ENCODE measurements around the gene KPNB1. TPM values are rescaled to one million over a fixed set of nuclear protein-coding genes. Genes with fewer than 3 reads are reported as not detected.

Gene KPNB1
- total and polyA plus RNA-seq, 10 of the 15 experiments (the other 5 are each of a cell fraction or from before 2014, with no cell fraction given) = 67.8 to 525 (median 246) TPM

GRCh38 chr17:47735139-47735464 is 85.4 kb downstream of the KPNB1 start:
- Histone ChIP-seq H3K4me3 (peak overlapping the region; percentile 92), H2AFZ (ENCODE audit: control insufficient read depth, low read depth, low read length) (peak overlapping the region; percentile 36), H3K79me2 (ENCODE audit: control insufficient read depth, insufficient read depth, low read length) (peaks cover 51% of the 10 kb centered on the region), H3K27me3 (replicated peaks in 1 of 2; ENCODE audit: control insufficient read depth in 2 of 2, insufficient read depth in 2 of 2, low read length in 1 of 2) (0 out of 4 replicates have a peak, but pooled peaks cover 0 to 1% of the 10 kb centered on the region in 2 experiments), H3K27ac (ENCODE audit: control insufficient read depth, insufficient read depth) (peak overlapping the region; percentile 84), H3K4me2 (ENCODE audit: control insufficient read depth, insufficient read depth) (peak overlapping the region; percentile 63), H3K36me3 (ENCODE audit: control insufficient read depth in 2 of 2, insufficient read depth in 2 of 2, low read length in 1 of 2) (no peaks in the 10 kb centered on the region), H4K20me1 (ENCODE audit: control insufficient read depth, insufficient read depth) (no peaks in the 10 kb centered on the region), H3K4me1 (ENCODE audit: control insufficient read depth, insufficient read depth, low read length) (peaks cover 31% of the 10 kb centered on the region), H3K9ac (ENCODE audit: control insufficient read depth, insufficient read depth, low read length) (peak overlapping the region; percentile 83), H3K9me3 (replicated peaks; ENCODE audit: control insufficient read depth, insufficient read depth, low read length) (no peaks in the 10 kb centered on the region)
- intact Hi-C loops (cut with micrococcal nuclease; ENCODE audit: unreplicated experiment) (loop anchor here (1.0 to 10.0 kb wide), 2 partner anchors 36 to 80 kb away; no protein-coding TSS in a partner anchor), in situ Hi-C loops (cut with MboI) (no loop called here)
- RAD21 ChIA-PET (ENCODE audit: unreplicated experiment) = interaction anchor here (0.8 to 10.4 kb wide), 5 partner anchors 17 to 70 kb away, joined by 3 to 136 read pairs (median 10); no protein-coding TSS in a partner anchor
- SMC1A ChIA-PET (ENCODE audit: uncharacterized antibody, unreplicated experiment) = interaction anchor here (0.9 to 4.2 kb wide), 6 partner anchors 10 to 86 kb away, joined by 3 to 31 read pairs (median 8); partner anchors contain the start of gene KPNB1
- FAIRE-seq (peak; percentile 13), DNase-seq (ENCODE audit: low read depth, low spot score) (no peak), ATAC-seq (no peak)
- 16% methylated on average over 3 of the region's 3 CpGs for WGBS (ENCODE audit: insufficient coverage, insufficient replicate concordance, low lambda C conversion rate, missing lambda C conversion rate)
- CTCF ChIA-PET = interaction anchor here (0.9 to 17.1 kb wide), 3 partner anchors 17 to 36 kb away, joined by 3 to 242 read pairs (median 20); no protein-coding TSS in a partner anchor
- POLR2A ChIA-PET = interaction anchor here (0.5 to 1.7 kb wide), 5 partner anchors 31 to 109 kb away, joined by 3 to 9 read pairs (median 6); partner anchors contain the start of gene KPNB1
- no TSS peak for BruUV-seq (replicated peaks)
- TF ChIP-seq EP300 (IDR thresholded peaks at IDR 0.05; ENCODE audit: borderline replicate concordance in 1 of 2, control insufficient read depth in 1 of 2, low read depth in 2 of 2, low read length in 2 of 2) = 0 out of 4 replicates have a peak, but pooled peaks of 1 of the 2 experiments have one; percentile 4
- TF ChIP-seq FOXK2 (IDR thresholded peaks at IDR 0.05) = 0 out of 2 replicates have a peak, but pooled peaks have one; percentile 5
- no peak for TF ChIP-seq POLR2AphosphoS5 (IDR thresholded peaks at IDR 0.05; ENCODE audit: low read length)
- TF ChIP-seq CBFB (IDR thresholded peaks at IDR 0.05; ENCODE audit: low read depth) = 0 out of 2 replicates have a peak, but pooled peaks have one; percentile 1

Small RNA genes within 50 kb of the gene (small RNA-seq; reads per million reads assigned to genes)
- gene AC015674.1 = not detected

Other genes with a start within 250 kb of the KPNB1 start
Only the 7 nearest of the 9 such genes appear.
- gene NPEPPS, start 118.8 kb upstream of the KPNB1 start, total RNA-seq (2014; rRNA removed) = 37.4 and 50.4 TPM in 2 replicates
- 57.5 and 58.1 TPM in 2 replicates for gene NPEPPS, start 118.8 kb upstream of the KPNB1 start, total RNA-seq (2014; rRNA removed; fragmentation: Illumina TruSeq; extraction: Trizol)
- gene NPEPPS, start 118.8 kb upstream of the KPNB1 start, total RNA-seq (2021) = 69.9 and 75.7 TPM in 2 replicates
- 214 and 300 TPM in 2 replicates for gene NPEPPS, start 118.8 kb upstream of the KPNB1 start, polyA plus RNA-seq (2011; rRNA removed)
- gene NPEPPS, start 118.8 kb upstream of the KPNB1 start, polyA plus RNA-seq (2014; fragmentation: Illumina TruSeq; extraction: Trizol) = 75.2 and 81.3 TPM in 2 replicates
- 10 to 100 TPM; 25.8 to 29.3 TPM for gene NPEPPS, start 118.8 kb upstream of the KPNB1 start, polyA plus RNA-seq (2014; fragmentation: Nextera tagmentation; extraction: Ambion mirVana)
- gene NPEPPS, start 118.8 kb upstream of the KPNB1 start, polyA plus RNA-seq (2014; rRNA removed) = 72.4 and 72.7 TPM in 2 replicates
- gene NPEPPS, start 118.8 kb upstream of the KPNB1 start, polyA plus RNA-seq (2016; fragmentation: Nextera tagmentation; extraction: Ambion mirVana) = 10 to 100 TPM; 60.4 to 68.7 TPM
- 0.11 and 0.23 TPM in 2 replicates for gene TBKBP1, start 44.2 kb downstream of the KPNB1 start, total RNA-seq (2014; rRNA removed)
- 0.18 and 0.85 TPM in 2 replicates for gene TBKBP1, start 44.2 kb downstream of the KPNB1 start, total RNA-seq (2014; rRNA removed; fragmentation: Illumina TruSeq; extraction: Trizol)
- gene TBKBP1, start 44.2 kb downstream of the KPNB1 start, total RNA-seq (2021) = 0.69 and 1.5 TPM in 2 replicates
- 2.0 and 2.7 TPM in 2 replicates for gene TBKBP1, start 44.2 kb downstream of the KPNB1 start, polyA plus RNA-seq (2011; rRNA removed)
- gene TBKBP1, start 44.2 kb downstream of the KPNB1 start, polyA plus RNA-seq (2014; fragmentation: Illumina TruSeq; extraction: Trizol) = 0.38 TPM in 1 of 2 replicates, not detected in the other
- not detected for gene TBKBP1, start 44.2 kb downstream of the KPNB1 start, polyA plus RNA-seq (2014; fragmentation: Nextera tagmentation; extraction: Ambion mirVana)
- gene TBKBP1, start 44.2 kb downstream of the KPNB1 start, polyA plus RNA-seq (2014; rRNA removed) = 0.74 and 1.4 TPM in 2 replicates
- under 1 TPM in 1 of 2 experiments, not detected in 1; 0.11 TPM for gene TBKBP1, start 44.2 kb downstream of the KPNB1 start, polyA plus RNA-seq (2016; fragmentation: Nextera tagmentation; extraction: Ambion mirVana)
- gene TBX21, start 83.3 kb downstream of the KPNB1 start, total RNA-seq (2014; rRNA removed) = 7.9 and 8.4 TPM in 2 replicates
- gene TBX21, start 83.3 kb downstream of the KPNB1 start, total RNA-seq (2014; rRNA removed; fragmentation: Illumina TruSeq; extraction: Trizol) = 3.2 and 4.1 TPM in 2 replicates
- gene TBX21, start 83.3 kb downstream of the KPNB1 start, total RNA-seq (2021) = 8.3 and 9.5 TPM in 2 replicates
- gene TBX21, start 83.3 kb downstream of the KPNB1 start, polyA plus RNA-seq (2011; rRNA removed) = 8.6 and 9.6 TPM in 2 replicates
- 4.8 and 6.0 TPM in 2 replicates for gene TBX21, start 83.3 kb downstream of the KPNB1 start, polyA plus RNA-seq (2014; fragmentation: Illumina TruSeq; extraction: Trizol)
- gene TBX21, start 83.3 kb downstream of the KPNB1 start, polyA plus RNA-seq (2014; fragmentation: Nextera tagmentation; extraction: Ambion mirVana) = 1 to 10 TPM in 1 of 2 experiments, under 1 TPM in 1; 0.63 to 1.8 TPM
- 6.0 and 6.3 TPM in 2 replicates for gene TBX21, start 83.3 kb downstream of the KPNB1 start, polyA plus RNA-seq (2014; rRNA removed)
- 1 to 10 TPM; 1.6 to 1.7 TPM for gene TBX21, start 83.3 kb downstream of the KPNB1 start, polyA plus RNA-seq (2016; fragmentation: Nextera tagmentation; extraction: Ambion mirVana)
- 8.4 and 9.9 TPM in 2 replicates for gene OSBPL7, start 171.9 kb downstream of the KPNB1 start, total RNA-seq (2014; rRNA removed)
- gene OSBPL7, start 171.9 kb downstream of the KPNB1 start, total RNA-seq (2014; rRNA removed; fragmentation: Illumina TruSeq; extraction: Trizol) = 4.0 and 5.7 TPM in 2 replicates
- gene OSBPL7, start 171.9 kb downstream of the KPNB1 start, total RNA-seq (2021) = 14.2 and 16.1 TPM in 2 replicates
- gene OSBPL7, start 171.9 kb downstream of the KPNB1 start, polyA plus RNA-seq (2011; rRNA removed) = 4.7 and 9.9 TPM in 2 replicates
- 2.4 and 5.3 TPM in 2 replicates for gene OSBPL7, start 171.9 kb downstream of the KPNB1 start, polyA plus RNA-seq (2014; fragmentation: Illumina TruSeq; extraction: Trizol)
- gene OSBPL7, start 171.9 kb downstream of the KPNB1 start, polyA plus RNA-seq (2014; fragmentation: Nextera tagmentation; extraction: Ambion mirVana) = under 1 TPM; 0.50 to 0.82 TPM
- 14.0 and 18.4 TPM in 2 replicates for gene OSBPL7, start 171.9 kb downstream of the KPNB1 start, polyA plus RNA-seq (2014; rRNA removed)
- gene OSBPL7, start 171.9 kb downstream of the KPNB1 start, polyA plus RNA-seq (2016; fragmentation: Nextera tagmentation; extraction: Ambion mirVana) = 1 to 10 TPM; 6.3 to 7.2 TPM
- 56.6 and 56.9 TPM in 2 replicates for gene MRPL10, start 181.6 kb downstream of the KPNB1 start, total RNA-seq (2014; rRNA removed)
- gene MRPL10, start 181.6 kb downstream of the KPNB1 start, total RNA-seq (2014; rRNA removed; fragmentation: Illumina TruSeq; extraction: Trizol) = 32.7 and 35.6 TPM in 2 replicates
- 44.6 and 44.8 TPM in 2 replicates for gene MRPL10, start 181.6 kb downstream of the KPNB1 start, total RNA-seq (2021)
- gene MRPL10, start 181.6 kb downstream of the KPNB1 start, polyA plus RNA-seq (2011; rRNA removed) = 37.1 and 61.9 TPM in 2 replicates
- 22.4 and 48.3 TPM in 2 replicates for gene MRPL10, start 181.6 kb downstream of the KPNB1 start, polyA plus RNA-seq (2014; fragmentation: Illumina TruSeq; extraction: Trizol)
- gene MRPL10, start 181.6 kb downstream of the KPNB1 start, polyA plus RNA-seq (2014; fragmentation: Nextera tagmentation; extraction: Ambion mirVana) = 10 to 100 TPM; 18.9 to 22.3 TPM
- 46.1 and 50.7 TPM in 2 replicates for gene MRPL10, start 181.6 kb downstream of the KPNB1 start, polyA plus RNA-seq (2014; rRNA removed)
- gene MRPL10, start 181.6 kb downstream of the KPNB1 start, polyA plus RNA-seq (2016; fragmentation: Nextera tagmentation; extraction: Ambion mirVana) = 10 to 100 TPM; 46.3 to 49.1 TPM
- 0.16 and 0.23 TPM in 2 replicates for gene LRRC46, start 181.8 kb downstream of the KPNB1 start, total RNA-seq (2014; rRNA removed)
- gene LRRC46, start 181.8 kb downstream of the KPNB1 start, total RNA-seq (2014; rRNA removed; fragmentation: Illumina TruSeq; extraction: Trizol) = 0.22 and 0.37 TPM in 2 replicates
- gene LRRC46, start 181.8 kb downstream of the KPNB1 start, total RNA-seq (2021) = 0.38 and 0.53 TPM in 2 replicates
- 0.35 and 0.39 TPM in 2 replicates for gene LRRC46, start 181.8 kb downstream of the KPNB1 start, polyA plus RNA-seq (2011; rRNA removed)
- 1.0 and 2.8 TPM in 2 replicates for gene LRRC46, start 181.8 kb downstream of the KPNB1 start, polyA plus RNA-seq (2014; fragmentation: Illumina TruSeq; extraction: Trizol)
- gene LRRC46, start 181.8 kb downstream of the KPNB1 start, polyA plus RNA-seq (2014; fragmentation: Nextera tagmentation; extraction: Ambion mirVana) = under 1 TPM in 1 of 2 experiments, not detected in 1; 0.15 TPM
- 0.29 and 0.72 TPM in 2 replicates for gene LRRC46, start 181.8 kb downstream of the KPNB1 start, polyA plus RNA-seq (2014; rRNA removed)
- 1 to 10 TPM; 1.7 to 1.8 TPM for gene LRRC46, start 181.8 kb downstream of the KPNB1 start, polyA plus RNA-seq (2016; fragmentation: Nextera tagmentation; extraction: Ambion mirVana)
- 33.3 and 39.3 TPM in 2 replicates for gene SCRN2, start 191.4 kb downstream of the KPNB1 start, total RNA-seq (2014; rRNA removed)
- 13.5 TPM in 2 replicates for gene SCRN2, start 191.4 kb downstream of the KPNB1 start, total RNA-seq (2014; rRNA removed; fragmentation: Illumina TruSeq; extraction: Trizol)
- gene SCRN2, start 191.4 kb downstream of the KPNB1 start, total RNA-seq (2021) = 28.9 and 30.5 TPM in 2 replicates
- gene SCRN2, start 191.4 kb downstream of the KPNB1 start, polyA plus RNA-seq (2011; rRNA removed) = 9.7 and 15.4 TPM in 2 replicates
- gene SCRN2, start 191.4 kb downstream of the KPNB1 start, polyA plus RNA-seq (2014; fragmentation: Illumina TruSeq; extraction: Trizol) = 3.0 and 10.8 TPM in 2 replicates
- 1 to 10 TPM in 1 of 2 experiments, under 1 TPM in 1; 0.34 to 1.9 TPM for gene SCRN2, start 191.4 kb downstream of the KPNB1 start, polyA plus RNA-seq (2014; fragmentation: Nextera tagmentation; extraction: Ambion mirVana)
- 32.7 and 33.4 TPM in 2 replicates for gene SCRN2, start 191.4 kb downstream of the KPNB1 start, polyA plus RNA-seq (2014; rRNA removed)
- 10 to 100 TPM; 24.8 to 29.9 TPM for gene SCRN2, start 191.4 kb downstream of the KPNB1 start, polyA plus RNA-seq (2016; fragmentation: Nextera tagmentation; extraction: Ambion mirVana)

Measured in GM12878 (cell line).